Sigmoid colon (tissue), 7 donors: Measurements from ENCODE around the gene TBKBP1. TPM values are rescaled to one million over a fixed set of nuclear protein-coding genes. Genes with fewer than 3 reads are reported as not detected.

Experiments used
- DNase-seq: peaks from one replicate; pipeline ENCODE4 v3.0.0-alpha.2; 2019
- H3K27ac ChIP-seq, 4 donors: fragments of 200-600 bp; sonication (generic); one replicate each; pipeline ENCODE4 v1.5.1; 2016 to 2019; ENCODE audit warnings: mild to moderate bottlenecking in 1 of 4
- H3K27me3 ChIP-seq, 3 donors: fragments of 200-600 bp; sonication (generic); one replicate each; pipeline ENCODE4 v1.5.1; 2019; ENCODE audit warnings: mild to moderate bottlenecking in 1 of 3
- H3K36me3 ChIP-seq, 4 donors: fragments of 200-600 bp; sonication (generic); one replicate each; pipeline ENCODE4 v1.5.1; 2016 to 2019
- H3K4me1 ChIP-seq, 4 donors: fragments of 200-600 bp; sonication (generic); one replicate each; pipeline ENCODE4 v1.5.1; 2017 to 2019
- H3K4me3 ChIP-seq, 4 donors: fragments of 200-600 bp; sonication (generic); one replicate each; pipeline ENCODE4 v1.5.1; 2017 to 2019; ENCODE audit warnings: mild to moderate bottlenecking in 2 of 4, moderate library complexity in 1 of 4
- H3K9me3 ChIP-seq, 4 donors: fragments of 200-600 bp in 3 of 4; sonication (generic) in 3 of 4; one replicate each; pipeline versions ENCODE4 v1.5.1 to v1.6.1; 2013 to 2019
- EP300 ChIP-seq, 4 donors: sonication (generic); formaldehyde crosslinking; IDR thresholded peaks; one replicate each; pipeline ENCODE4 v1.6.1; 2017; ENCODE audit warnings: antibody characterized with exemption in 4 of 4
- POLR2A ChIP-seq, 2 donors: fragments of 450-650 bp; IDR thresholded peaks; one replicate each; pipeline ENCODE4 v1.6.1; 2016; ENCODE audit warnings: antibody characterized with exemption in 2 of 2, mild to moderate bottlenecking in 2 of 2, moderate library complexity in 2 of 2
- POLR2AphosphoS5 ChIP-seq, 4 donors: sonication (generic); formaldehyde crosslinking; IDR thresholded peaks; one replicate each; pipeline ENCODE4 v1.6.1; 2017; ENCODE audit warnings: antibody characterized with exemption in 4 of 4
- WGBS, 2 donors: extraction: QIAGEN DNeasy Blood & Tissue Kit; methylation state at CpG; one replicate each; pipeline ENCODE4 v1.1.7; 2013; 5-methylcytosine and 5-hydroxymethylcytosine counted together
- intact Hi-C: fragments of 100-400 bp; cut with DNase I; formaldehyde crosslinking; loops from one replicate; pipeline ENCODE4 v1.15.1; 2023
- polyA plus RNA-seq, 3 donors: library from polyadenylated mRNA; stranded (reverse); fragments of 200-250 nt; gene quantifications; one replicate each; pipeline ENCODE4 v1.2.3, GENCODE V29; 2013
- total RNA-seq, 4 donors: library from RNA; depleted of rRNA; stranded (reverse); fragments of >200 nt; gene quantifications; one replicate each; pipeline ENCODE4 v1.1.0, GENCODE V29; 2016
- TF ChIP-seq, protein P1 (sequence below), 4 experiments: fragments of 450-650 bp in 3 of 4; fragments of 200-600 bp in 1 of 4; IDR thresholded peaks; one replicate each; pipeline ENCODE4 v1.5.1; 2016 to 2019; ENCODE audit warnings: antibody characterized with exemption in 4 of 4, mild to moderate bottlenecking in 3 of 4, moderate library complexity in 2 of 4
- donor health status: healthy with polysubstance abuse.
- donor health status: Bipolar disorder and iron deficiency.
- donor health status: healthy.

The TBKBP1 gene
- total and polyA plus RNA-seq, 7 donors: 3.5 to 25.5 (median 7.8) TPM

DNA sequence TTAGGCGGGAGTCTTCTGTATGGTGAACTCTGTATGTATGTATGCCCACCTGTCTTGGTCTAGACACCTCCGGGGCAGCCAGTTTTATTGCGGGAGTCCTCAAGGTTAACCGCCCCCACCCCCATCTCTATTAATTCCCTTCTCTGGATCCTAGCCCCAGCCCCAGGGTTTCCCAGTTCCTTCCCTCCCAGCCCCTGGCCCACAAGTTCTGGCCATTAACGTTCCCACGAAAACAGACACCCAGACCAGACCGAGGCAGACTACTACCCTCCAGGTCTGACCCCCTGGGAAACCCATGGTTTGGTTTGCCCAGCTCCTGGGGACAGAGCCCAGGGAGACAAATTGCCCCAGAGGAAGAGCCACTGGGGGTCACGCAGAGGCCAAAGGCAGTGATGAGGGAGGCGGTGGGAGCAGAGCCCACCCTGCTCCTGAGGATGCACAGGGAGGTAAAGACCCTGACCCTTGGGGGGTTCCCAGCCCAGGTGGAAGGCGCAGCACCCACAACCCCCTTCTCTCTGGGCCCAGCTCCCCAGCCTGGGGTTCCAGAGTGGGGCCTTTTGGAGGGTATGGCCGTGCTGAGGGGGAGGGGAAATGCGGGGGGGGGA, 8.5 kb downstream of the TBKBP1 start:
- WGBS, 2 donors: 83 to 85% methylated on average over 12 of the region's 12 CpGs
- Histone ChIP-seq H3K27ac (no peak overlapping the region), H3K36me3 (peaks cover 3 to 28% (median 5%) of the 10 kb centered on the region in 4 donors), H3K4me1 (peaks cover 0 to 21% (median 13%) of the 10 kb centered on the region in 4 donors), H3K4me3 (no peak overlapping the region), H3K9me3 (no peaks in the 10 kb centered on the region), H3K27me3 (no peaks in the 10 kb centered on the region)
- no peak for DNase-seq
- no peak for TF ChIP-seq POLR2AphosphoS5 (IDR thresholded peaks at IDR 0.05)
- no peak for TF ChIP-seq EP300 (IDR thresholded peaks at IDR 0.05)
- TF ChIP-seq POLR2A (IDR thresholded peaks at IDR 0.05): no peak
- TF ChIP-seq, protein P1, sequence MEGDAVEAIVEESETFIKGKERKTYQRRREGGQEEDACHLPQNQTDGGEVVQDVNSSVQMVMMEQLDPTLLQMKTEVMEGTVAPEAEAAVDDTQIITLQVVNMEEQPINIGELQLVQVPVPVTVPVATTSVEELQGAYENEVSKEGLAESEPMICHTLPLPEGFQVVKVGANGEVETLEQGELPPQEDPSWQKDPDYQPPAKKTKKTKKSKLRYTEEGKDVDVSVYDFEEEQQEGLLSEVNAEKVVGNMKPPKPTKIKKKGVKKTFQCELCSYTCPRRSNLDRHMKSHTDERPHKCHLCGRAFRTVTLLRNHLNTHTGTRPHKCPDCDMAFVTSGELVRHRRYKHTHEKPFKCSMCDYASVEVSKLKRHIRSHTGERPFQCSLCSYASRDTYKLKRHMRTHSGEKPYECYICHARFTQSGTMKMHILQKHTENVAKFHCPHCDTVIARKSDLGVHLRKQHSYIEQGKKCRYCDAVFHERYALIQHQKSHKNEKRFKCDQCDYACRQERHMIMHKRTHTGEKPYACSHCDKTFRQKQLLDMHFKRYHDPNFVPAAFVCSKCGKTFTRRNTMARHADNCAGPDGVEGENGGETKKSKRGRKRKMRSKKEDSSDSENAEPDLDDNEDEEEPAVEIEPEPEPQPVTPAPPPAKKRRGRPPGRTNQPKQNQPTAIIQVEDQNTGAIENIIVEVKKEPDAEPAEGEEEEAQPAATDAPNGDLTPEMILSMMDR (IDR thresholded peaks at IDR 0.05): no peak
- intact Hi-C loops: no loop called here

DNA sequence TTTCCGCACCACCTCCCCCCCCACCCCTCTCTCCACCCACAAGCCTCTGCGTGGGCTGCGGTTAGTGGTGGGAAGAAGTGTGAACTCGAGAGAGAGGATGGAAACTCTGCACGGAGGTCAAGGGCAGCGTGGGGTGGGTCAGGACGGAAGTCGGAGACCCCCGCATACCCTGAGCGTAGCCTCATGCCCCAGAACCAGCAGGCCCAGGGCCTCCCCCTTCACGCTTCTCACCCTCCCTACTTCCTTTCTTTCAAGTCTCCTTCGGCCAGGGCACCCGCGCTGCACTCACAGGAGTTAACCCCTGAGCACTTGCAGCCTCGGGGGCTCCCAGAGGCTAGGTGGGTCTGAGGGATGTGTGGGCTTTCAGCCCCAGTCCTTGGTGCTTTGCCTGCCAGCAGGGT, 9.2 kb downstream of the TBKBP1 start:
- Histone ChIP-seq H3K27me3 (no peaks in the 10 kb centered on the region), H3K9me3 (no peaks in the 10 kb centered on the region), H3K27ac (no peak overlapping the region), H3K4me1 (peaks cover 0 to 21% (median 17%) of the 10 kb centered on the region in 4 donors), H3K4me3 (no peak overlapping the region), H3K36me3 (peaks cover 3 to 28% (median 5%) of the 10 kb centered on the region in 4 donors)
- 46 to 82% methylated on average over 15 of the region's 15 CpGs for WGBS, 2 donors
- TF ChIP-seq, protein P1 (IDR thresholded peaks at IDR 0.05): no peak
- TF ChIP-seq POLR2AphosphoS5 (IDR thresholded peaks at IDR 0.05) (no peak), EP300 (IDR thresholded peaks at IDR 0.05) (no peak), POLR2A (IDR thresholded peaks at IDR 0.05) (no peak)
- intact Hi-C loops: no loop called here
- DNase-seq: peak; percentile 55

DNA sequence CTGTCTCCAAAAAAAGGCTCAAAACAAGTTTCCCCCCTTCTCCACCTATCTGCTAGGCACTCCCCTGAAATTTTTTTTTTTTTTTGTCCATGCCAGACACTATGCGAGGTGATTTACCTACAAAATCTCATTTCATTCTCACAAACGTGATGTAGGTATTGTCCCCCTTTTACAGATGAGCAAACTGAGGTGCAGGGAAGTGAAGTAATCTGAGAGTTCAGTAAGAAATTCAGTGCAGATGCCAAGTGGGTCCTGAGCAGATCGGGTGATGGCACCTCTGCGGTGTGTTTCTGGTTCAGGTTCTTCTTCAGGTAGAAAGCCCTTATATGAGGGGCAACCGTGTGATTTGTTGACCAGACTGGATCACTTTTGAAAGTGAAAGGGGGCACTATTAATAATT, 9.7 kb downstream of the TBKBP1 start:
- H3K27ac ChIP-seq: no peak overlapping the region
- 71 to 85% methylated on average over 5 of the region's 5 CpGs for WGBS, 2 donors
- intact Hi-C loops: no loop called here

DNA sequence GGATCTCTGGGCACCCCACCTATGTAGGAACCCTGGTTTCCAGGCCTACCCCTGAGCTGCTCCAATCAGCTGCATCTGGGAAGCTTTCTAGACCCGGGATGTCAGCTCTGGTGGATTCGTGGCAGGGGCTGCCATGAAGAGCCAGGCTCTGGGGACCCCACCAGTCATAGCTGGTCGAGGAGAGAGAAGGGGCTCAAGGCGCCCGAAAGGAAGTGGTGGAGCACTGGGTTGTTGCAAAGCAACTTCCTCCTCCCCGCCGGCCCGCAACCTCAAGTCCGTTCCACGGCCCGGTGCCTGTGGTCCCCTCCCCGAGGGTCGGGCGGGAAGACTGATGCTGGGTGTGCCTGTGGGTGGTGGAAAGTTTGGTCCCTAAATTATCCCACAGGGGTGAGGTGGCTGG, 10.2 kb downstream of the TBKBP1 start:
- peaks cover 3 to 24% (median 5%) of the 10 kb centered on the region in 4 donors for H3K36me3 ChIP-seq
- peak; percentile 54 for DNase-seq
- H3K4me1 ChIP-seq: peaks cover 0 to 21% (median 17%) of the 10 kb centered on the region in 4 donors
- no peak for TF ChIP-seq POLR2A (IDR thresholded peaks at IDR 0.05)
- no peak for TF ChIP-seq POLR2AphosphoS5 (IDR thresholded peaks at IDR 0.05)
- TF ChIP-seq EP300 (IDR thresholded peaks at IDR 0.05): no peak
- TF ChIP-seq, protein P1 (IDR thresholded peaks at IDR 0.05): no peak
- no peak overlapping the region for H3K4me3 ChIP-seq
- intact Hi-C loops: no loop called here
- no peak overlapping the region for H3K27ac ChIP-seq
- H3K9me3 ChIP-seq: no peaks in the 10 kb centered on the region
- H3K27me3 ChIP-seq: no peaks in the 10 kb centered on the region
- 59 to 74% methylated on average over 14 of the region's 14 CpGs for WGBS, 2 donors

More for the DNA sequence above, 9.7 kb downstream of the TBKBP1 start:
- TF ChIP-seq EP300 (IDR thresholded peaks at IDR 0.05) (no peak), POLR2A (IDR thresholded peaks at IDR 0.05) (no peak), POLR2AphosphoS5 (IDR thresholded peaks at IDR 0.05) (no peak)
- TF ChIP-seq, protein P1 (IDR thresholded peaks at IDR 0.05): no peak
- DNase-seq: no peak
- Histone ChIP-seq H3K4me3 (no peak overlapping the region), H3K4me1 (peaks cover 0 to 21% (median 17%) of the 10 kb centered on the region in 4 donors), H3K36me3 (peaks cover 3 to 23% (median 5%) of the 10 kb centered on the region in 4 donors), H3K27me3 (no peaks in the 10 kb centered on the region), H3K9me3 (no peaks in the 10 kb centered on the region)
